Measurements from ENCODE around the gene MRRF.

The MRRF gene

GRCh38 chr9:122222791-122223190 lies 41.9 kb upstream of the MRRF start:
- Mint-ChIP-seq H3K4me3 (no peak overlapping the region), H3K9me3 (no peaks in the 10 kb centered on the region), H3K36me3 (ENCODE audit: low read depth) (no peaks in the 10 kb centered on the region), H3K27ac (no peak overlapping the region), H3K4me1 (peaks cover 58% of the 10 kb centered on the region), H3K27me3 (ENCODE audit: low read depth, poor library complexity) (no peaks in the 10 kb centered on the region)
- no peak for TF ChIP-seq CTCF (IDR thresholded peaks at IDR 0.05)
- no peak for DNase-seq

- no peaks in the 10 kb centered on the region for H3K36me3 Mint-ChIP-seq (ENCODE audit: low read depth)
- no peak overlapping the region for H3K27ac Mint-ChIP-seq
- H3K4me1 Mint-ChIP-seq: peaks cover 55% of the 10 kb centered on the region
- H3K9me3 Mint-ChIP-seq: no peaks in the 10 kb centered on the region
- no peak for DNase-seq
- no peak for TF ChIP-seq CTCF (IDR thresholded peaks at IDR 0.05)
- H3K27me3 Mint-ChIP-seq (ENCODE audit: low read depth, poor library complexity): no peaks in the 10 kb centered on the region
- H3K4me3 Mint-ChIP-seq: no peak overlapping the region
Observed at GRCh38 chr9:122223435-122223834, 41.2 kb upstream of the MRRF start.

- Mint-ChIP-seq H3K4me1 (peaks cover 34% of the 10 kb centered on the region), H3K4me3 (peak overlapping the region; percentile 60)
Observed at GRCh38 chr9:122225312-122226141, 39.2 kb upstream of the MRRF start.

GRCh38 chr9:122226142-122226757 lies 38.4 kb upstream of the MRRF start:
- no peaks in the 10 kb centered on the region for H3K27me3 Mint-ChIP-seq (ENCODE audit: low read depth, poor library complexity)
- TF ChIP-seq CTCF (IDR thresholded peaks at IDR 0.05): no peak
- H3K4me3 Mint-ChIP-seq: peak overlapping the region; percentile 65
- H3K36me3 Mint-ChIP-seq (ENCODE audit: low read depth): no peaks in the 10 kb centered on the region
- no peak overlapping the region for H3K27ac Mint-ChIP-seq
- H3K4me1 Mint-ChIP-seq: peaks cover 33% of the 10 kb centered on the region
- peak; percentile 31 for DNase-seq
- no peaks in the 10 kb centered on the region for H3K9me3 Mint-ChIP-seq

More at GRCh38 chr9:122225312-122226141, 39.2 kb upstream of the MRRF start:
- no peaks in the 10 kb centered on the region for H3K9me3 Mint-ChIP-seq
- H3K36me3 Mint-ChIP-seq (ENCODE audit: low read depth): no peaks in the 10 kb centered on the region
- no peak overlapping the region for H3K27ac Mint-ChIP-seq
- no peaks in the 10 kb centered on the region for H3K27me3 Mint-ChIP-seq (ENCODE audit: low read depth, poor library complexity)
- peak; percentile 49 for DNase-seq
- no peak for TF ChIP-seq CTCF (IDR thresholded peaks at IDR 0.05)

GRCh38 chr9:122226758-122227574 lies 37.7 kb upstream of the MRRF start:
- Mint-ChIP-seq H3K4me3 (peak overlapping the region; percentile 65), H3K27ac (no peak overlapping the region), H3K4me1 (peaks cover 33% of the 10 kb centered on the region), H3K9me3 (no peaks in the 10 kb centered on the region), H3K36me3 (ENCODE audit: low read depth) (no peaks in the 10 kb centered on the region), H3K27me3 (ENCODE audit: low read depth, poor library complexity) (no peaks in the 10 kb centered on the region)
- DNase-seq: peak; percentile 44
- TF ChIP-seq CTCF (IDR thresholded peaks at IDR 0.05): no peak

Measured in nephron progenitor cell (in vitro differentiated cells).